HepG2 (cell line): ENCODE measurements around the gene TRRAP.

Source experiments
- CBX5 ChIP-seq: sonication (generic); formaldehyde crosslinking; IDR thresholded peaks from 2 replicates; pipeline ENCODE4 v1.4.0; 2020; ENCODE audit warnings: missing genetic modification reagents, borderline replicate concordance
- KLF16 ChIP-seq, 2 experiments: sonication (generic) in 1 of 2; formaldehyde crosslinking in 1 of 2; IDR thresholded peaks; 2 replicates each; pipeline versions ENCODE4 v1.6.1 to v1.8.0; 2016 to 2023; ENCODE audit warnings: missing genetic modification reagents in 2 of 2, missing compliant biosample characterization in 1 of 2
- POLR2A ChIP-seq, 2 experiments: IDR thresholded peaks; 2 replicates each; pipeline ENCODE4 v1.6.1; 2011; ENCODE audit warnings: low read depth in 2 of 2, low read length in 2 of 2, mild to moderate bottlenecking in 1 of 2, moderate library complexity in 1 of 2; ENCODE audit not compliant: insufficient read depth in 1 of 2
- POLR2AphosphoS5 ChIP-seq: IDR thresholded peaks from 2 replicates; pipeline ENCODE4 v1.6.1; 2012; ENCODE audit warnings: low read depth, low read length
- RBM22 ChIP-seq: fragments of 200-400 bp; formaldehyde crosslinking; optimal IDR thresholded peaks from 2 replicates; pipeline ENCODE3; 2017; ENCODE audit warnings: mild to moderate bottlenecking, low read length, moderate library complexity
- TF ChIP-seq, protein P1 (sequence below): sonication (generic); formaldehyde crosslinking; IDR thresholded peaks from 2 replicates; pipeline ENCODE4 v1.5.1; 2020; ENCODE audit warnings: missing genetic modification reagents, mild to moderate bottlenecking, borderline replicate concordance
- TF ChIP-seq, protein P2 (sequence below): sonication (generic); formaldehyde crosslinking; IDR thresholded peaks from 2 replicates; pipeline ENCODE4 v1.5.1; 2020; ENCODE audit warnings: mild to moderate bottlenecking, missing genetic modification reagents

DNA sequence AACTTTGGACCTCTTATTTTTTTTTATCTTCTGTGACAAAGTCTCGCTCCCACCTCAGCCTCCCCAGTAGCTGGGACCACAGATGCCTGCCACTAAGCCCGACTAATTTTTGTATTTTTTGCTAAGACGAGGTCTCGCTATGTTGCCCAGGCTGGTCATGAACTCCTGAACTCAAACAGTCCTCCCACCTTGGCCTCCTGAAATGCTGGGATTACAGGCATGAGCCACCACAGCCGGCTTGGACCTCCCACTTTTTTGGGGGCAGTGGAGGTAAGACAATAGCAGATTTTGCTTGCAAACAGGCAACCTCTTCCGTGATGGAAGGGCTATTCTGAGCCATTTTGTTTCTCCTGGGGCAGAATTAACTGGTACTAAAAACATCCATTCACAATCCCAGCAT, 1.2 kb upstream of the TRRAP start:
- TF ChIP-seq, protein P1, sequence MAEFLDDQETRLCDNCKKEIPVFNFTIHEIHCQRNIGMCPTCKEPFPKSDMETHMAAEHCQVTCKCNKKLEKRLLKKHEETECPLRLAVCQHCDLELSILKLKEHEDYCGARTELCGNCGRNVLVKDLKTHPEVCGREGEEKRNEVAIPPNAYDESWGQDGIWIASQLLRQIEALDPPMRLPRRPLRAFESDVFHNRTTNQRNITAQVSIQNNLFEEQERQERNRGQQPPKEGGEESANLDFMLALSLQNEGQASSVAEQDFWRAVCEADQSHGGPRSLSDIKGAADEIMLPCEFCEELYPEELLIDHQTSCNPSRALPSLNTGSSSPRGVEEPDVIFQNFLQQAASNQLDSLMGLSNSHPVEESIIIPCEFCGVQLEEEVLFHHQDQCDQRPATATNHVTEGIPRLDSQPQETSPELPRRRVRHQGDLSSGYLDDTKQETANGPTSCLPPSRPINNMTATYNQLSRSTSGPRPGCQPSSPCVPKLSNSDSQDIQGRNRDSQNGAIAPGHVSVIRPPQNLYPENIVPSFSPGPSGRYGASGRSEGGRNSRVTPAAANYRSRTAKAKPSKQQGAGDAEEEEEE, result no peak
- no peak for TF ChIP-seq RBM22
- no peak for TF ChIP-seq POLR2A (IDR thresholded peaks at IDR 0.05; ENCODE audit: insufficient read depth in 1 of 2, low read depth in 2 of 2, low read length in 2 of 2)
- TF ChIP-seq CBX5, result no peak
- no peak for TF ChIP-seq KLF16 (CRISPR knock-in tag; IDR thresholded peaks at IDR 0.05)
- TF ChIP-seq POLR2AphosphoS5, result no peak
- TF ChIP-seq, protein P2, sequence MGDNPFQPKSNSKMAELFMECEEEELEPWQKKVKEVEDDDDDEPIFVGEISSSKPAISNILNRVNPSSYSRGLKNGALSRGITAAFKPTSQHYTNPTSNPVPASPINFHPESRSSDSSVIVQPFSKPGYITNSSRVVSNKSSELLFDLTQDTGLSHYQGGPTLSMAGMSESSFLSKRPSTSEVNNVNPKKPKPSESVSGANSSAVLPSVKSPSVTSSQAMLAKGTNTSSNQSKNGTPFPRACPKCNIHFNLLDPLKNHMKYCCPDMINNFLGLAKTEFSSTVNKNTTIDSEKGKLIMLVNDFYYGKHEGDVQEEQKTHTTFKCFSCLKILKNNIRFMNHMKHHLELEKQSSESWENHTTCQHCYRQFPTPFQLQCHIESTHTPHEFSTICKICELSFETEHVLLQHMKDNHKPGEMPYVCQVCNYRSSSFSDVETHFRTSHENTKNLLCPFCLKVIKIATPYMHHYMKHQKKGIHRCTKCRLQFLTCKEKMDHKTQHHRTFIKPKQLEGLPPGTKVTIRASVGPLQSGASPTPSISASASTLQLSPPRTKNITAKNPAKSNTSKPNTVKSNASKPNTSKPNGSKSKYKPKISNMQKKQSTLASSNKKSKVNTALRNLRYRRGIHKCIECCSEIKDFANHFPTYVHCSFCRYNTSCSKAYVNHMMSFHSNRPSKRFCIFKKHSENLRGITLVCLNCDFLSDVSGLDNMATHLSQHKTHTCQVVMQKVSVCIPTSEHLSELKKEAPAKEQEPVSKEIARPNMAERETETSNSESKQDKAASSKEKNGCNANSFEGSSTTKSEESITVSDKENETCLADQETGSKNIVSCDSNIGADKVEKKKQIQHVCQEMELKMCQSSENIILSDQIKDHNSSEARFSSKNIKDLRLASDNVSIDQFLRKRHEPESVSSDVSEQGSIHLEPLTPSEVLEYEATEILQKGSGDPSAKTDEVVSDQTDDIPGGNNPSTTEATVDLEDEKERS, result no peak
